OCI-LY1 (cell line): ENCODE results near the gene ZNF280A.

Source experiments
- CTCF ChIP-seq: fragments of 200-600 bp; sonication (generic), shearing (Covaris generic); IDR thresholded peaks from 2 replicates; pipeline ENCODE4 v1.5.1; 2017; ENCODE audit warnings: mild to moderate bottlenecking, antibody characterized with exemption, low read length, moderate library complexity, mixed read lengths
- EZH2 ChIP-seq: fragments of 200-600 bp; sonication (generic), shearing (Covaris generic); IDR thresholded peaks from 2 replicates; pipeline ENCODE4 v1.8.0; 2017; ENCODE audit warnings: borderline replicate concordance, mixed run types, mild to moderate bottlenecking, antibody characterized with exemption, low read length, moderate library complexity, mixed read lengths

- TF ChIP-seq CTCF (no peak), EZH2 (no peak)
These were observed 33.9 kb upstream of the ZNF280A start for GRCh38 chr22:22553735-22554586.
